NCI-H1048 (cell line): Measurements from ENCODE around the gene ALAS1.
"Not testable (repeated sequence)": the region's sequence is repeated elsewhere in the genome, so short reads cannot be mapped to it uniquely, and the experiment has no call there.

Experiments
- DNase-seq: peaks from one replicate; lab custom pipeline; 2025; lab: John Stamatoyannopoulos, UW

The ALAS1 gene

DNA sequence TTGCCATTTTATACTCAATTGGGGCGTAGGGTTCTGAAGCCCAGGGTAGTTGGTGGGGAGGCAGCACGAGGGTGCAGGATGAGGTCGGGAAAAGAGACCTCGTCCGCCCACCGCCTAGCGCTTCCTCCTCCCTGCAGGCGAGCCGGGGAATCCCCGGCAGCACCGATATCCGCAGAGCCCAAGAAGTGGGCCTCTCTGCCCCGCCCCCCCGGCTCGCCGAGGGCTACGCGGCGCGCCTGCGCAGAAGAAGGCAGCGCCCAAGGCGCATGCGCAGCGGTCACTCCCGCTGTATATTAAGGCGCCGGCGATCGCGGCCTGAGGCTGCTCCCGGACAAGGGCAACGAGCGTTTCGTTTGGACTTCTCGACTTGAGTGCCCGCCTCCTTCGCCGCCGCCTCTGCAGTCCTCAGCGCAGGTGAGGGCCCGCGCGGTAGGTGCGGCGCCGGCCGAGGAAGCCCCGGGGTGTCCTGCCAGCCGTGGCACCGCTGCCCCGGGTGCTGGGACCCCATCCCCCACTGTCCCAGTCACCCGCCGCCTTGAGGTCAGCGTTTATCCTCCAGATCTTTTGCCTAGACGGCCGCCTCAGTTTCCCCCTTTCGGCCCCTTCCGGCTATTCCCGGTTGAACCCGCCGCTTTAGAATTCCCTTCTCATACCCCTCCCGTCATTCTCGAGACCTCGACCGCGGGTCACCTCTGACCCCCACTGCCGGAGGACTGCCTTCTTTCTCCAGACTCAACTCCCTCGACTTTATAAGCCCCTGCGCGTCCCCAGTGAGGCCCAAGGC lies at the start of gene ALAS1:
ALAS1 (plus strand) TSS at position 319 of the 784 bp plus-strand sequence. CDS start 1,082 bp downstream, outside the sequence.
- peak; percentile 85 for DNase-seq

DNA sequence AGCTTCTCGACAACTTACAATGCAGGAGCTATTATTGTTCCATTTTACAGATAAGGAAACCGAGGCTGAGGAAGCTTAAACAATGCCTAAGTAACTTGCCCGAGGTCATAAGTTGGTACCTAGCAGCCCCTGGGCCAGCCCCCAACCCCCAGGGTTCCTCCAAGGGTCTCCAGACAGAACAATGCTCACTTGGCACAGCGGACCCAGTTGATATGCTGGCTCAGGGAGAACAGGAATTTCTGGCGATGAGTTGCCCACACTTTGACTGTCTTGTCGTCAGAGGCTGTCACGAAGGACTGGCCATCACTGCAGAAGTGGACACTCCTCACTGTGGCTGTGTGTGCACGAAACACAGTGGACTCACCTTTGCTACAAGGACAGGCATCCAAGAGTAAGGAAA lies 48.9 kb upstream of the ALAS1 start:
- no peak for DNase-seq

DNA sequence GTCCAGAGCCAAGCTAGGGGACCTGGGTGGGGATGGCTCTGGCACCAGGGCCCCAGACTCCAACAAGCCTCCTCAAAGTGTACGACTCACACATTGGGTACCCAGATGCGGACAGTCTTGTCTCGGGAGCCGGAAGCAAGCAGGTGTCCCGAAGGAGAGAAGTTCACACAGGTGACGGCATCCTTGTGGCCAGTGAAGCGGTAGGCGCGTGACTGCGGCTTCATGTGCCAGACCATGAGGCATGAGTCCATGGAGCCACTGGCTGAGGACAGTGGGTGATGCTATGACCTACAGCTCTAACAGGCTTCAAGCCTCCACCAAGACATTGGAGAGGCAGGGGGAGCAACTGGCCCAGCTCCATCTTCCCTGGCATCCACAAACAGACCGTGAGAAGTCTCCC lies 48.2 kb upstream of the ALAS1 start:
- DNase-seq: no peak

DNA sequence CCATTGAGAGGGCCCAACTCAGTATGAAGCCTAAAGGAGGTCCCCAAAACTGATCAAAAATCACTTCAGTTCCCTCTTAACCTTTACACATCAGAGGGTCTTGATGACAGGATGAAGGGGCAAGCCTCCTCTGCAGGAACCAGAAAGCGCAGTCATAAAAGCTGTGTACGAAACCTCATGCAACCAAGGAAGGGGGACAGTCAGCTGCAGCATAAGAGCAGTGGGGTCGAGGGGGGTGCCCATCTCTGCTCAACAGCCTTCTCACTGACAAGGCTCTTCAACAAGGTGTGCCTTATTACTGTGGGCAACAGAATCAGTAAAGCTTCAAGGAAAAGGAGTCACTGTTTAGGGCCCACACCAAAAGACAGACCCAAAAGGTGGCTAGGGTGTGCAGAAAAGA lies 47.6 kb upstream of the ALAS1 start:
- DNase-seq: no peak

DNA sequence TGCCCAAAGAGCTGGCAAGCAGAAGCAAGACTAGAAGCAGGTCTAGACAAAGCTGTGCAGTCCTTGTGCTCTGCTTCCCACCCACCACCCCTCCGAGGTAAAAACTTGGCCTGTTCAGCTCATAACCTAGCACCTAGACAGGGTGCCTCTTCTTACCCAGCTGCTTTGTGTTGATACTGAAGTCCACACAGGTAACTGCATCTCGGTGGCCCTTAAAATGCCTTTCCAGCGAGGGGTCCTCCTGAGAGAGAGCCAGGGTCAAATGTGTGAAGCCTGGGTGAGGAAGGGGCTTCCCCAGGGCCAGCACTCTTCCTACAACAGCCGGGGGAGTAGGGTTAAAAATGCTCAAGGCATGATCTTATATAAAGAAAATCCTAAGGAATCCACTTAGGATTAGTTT lies 47.1 kb upstream of the ALAS1 start:
- DNase-seq: no peak

DNA sequence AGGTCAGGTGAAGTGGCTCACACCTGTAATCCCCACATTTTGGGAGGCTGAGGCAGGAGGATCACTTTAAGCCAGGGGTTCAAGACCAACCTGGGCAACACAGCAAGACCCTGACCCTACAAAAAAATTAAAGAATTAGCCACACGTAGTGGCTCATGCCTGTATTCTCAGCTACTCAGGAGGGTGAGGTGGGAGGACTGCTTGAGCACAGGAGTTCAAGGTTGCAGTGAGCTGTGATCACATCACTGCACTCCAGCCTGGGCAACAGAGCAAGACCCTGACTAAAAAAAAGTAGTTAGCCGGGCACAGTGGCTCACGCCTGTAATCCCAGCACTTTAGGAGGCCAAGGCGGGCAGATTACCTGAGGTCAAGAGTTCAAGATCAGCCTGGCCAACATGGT lies 46.0 kb upstream of the ALAS1 start:
- not testable (repeated sequence) for DNase-seq

DNA sequence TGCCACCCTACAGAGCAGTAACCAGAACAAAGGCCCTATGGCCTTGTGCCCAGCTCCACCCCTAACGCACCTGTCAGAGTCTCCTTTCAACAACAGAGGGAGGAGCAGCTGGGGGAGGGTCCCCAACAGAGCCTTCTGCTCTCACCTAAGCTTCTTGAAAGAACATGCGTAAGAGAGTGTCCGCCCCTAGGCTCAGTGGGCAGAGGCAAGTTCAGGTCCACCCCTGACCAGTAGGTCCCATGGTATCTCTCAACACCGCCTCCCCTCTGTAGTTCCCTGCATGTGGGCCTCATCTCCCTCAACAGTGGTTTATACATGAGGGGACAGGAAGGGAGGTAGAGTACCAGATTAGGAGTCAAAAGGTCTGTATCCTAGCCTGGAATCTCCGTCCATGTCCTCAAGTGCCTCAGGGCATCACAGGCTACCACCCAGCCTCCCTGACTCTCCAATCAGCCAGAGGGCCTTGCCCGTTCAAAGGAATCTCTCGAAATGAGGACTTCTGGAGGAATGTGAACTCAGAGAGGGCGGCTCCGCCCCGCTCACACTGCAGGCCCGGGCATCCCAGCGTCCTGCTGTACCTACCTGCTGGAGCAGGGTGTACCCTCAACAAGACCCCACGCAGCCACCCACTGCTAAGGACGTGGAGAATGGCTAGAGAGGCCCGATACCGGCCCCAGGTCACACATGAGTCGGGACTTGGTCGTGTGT lies 44.4 kb upstream of the ALAS1 start:
- DNase-seq: no peak

DNA sequence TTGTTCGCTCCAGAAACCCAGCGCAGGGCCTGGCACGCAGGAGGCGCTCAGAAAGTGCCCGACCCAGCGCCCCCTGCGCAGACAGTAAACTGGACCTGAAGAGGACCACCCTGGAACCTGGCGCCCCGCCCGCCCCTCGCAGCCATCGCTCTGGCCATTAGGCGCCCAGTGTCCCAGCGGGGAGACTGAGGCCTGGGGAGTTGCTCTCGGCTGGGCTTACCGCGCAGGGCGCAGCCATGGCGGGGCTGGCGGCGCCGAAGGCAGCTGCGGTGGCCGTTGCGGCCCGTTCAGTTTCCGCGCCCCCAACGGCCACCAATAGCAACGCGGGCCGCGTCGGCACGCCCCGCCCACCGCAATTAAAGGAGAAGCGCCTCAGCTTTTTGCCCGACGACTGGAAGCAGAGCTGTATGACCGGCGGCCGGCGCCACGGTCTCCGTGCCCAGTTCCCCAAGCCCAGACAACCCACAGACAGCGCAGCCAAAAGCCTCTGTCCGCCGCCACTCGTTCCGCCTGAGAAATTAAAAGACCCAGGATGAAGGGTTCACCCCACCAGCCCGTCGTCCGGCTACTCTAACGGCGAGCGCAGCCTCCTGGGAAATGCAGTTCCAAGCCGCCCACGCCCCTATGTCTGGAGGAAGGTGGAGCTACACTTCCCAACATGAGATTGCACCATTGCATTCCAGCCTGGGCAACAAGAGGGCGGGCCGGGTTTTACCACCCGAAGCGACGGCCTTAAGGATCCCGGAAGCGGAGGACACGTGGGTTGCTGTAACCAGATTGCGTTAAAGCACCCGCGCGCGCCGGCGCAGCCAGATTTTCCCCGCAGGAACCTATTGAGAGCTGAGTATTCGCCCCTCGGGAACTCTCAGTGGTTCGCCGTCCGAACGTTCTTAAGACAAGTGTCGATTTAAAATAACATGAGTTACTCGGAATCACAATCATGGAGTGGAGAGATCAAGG lies 43.5 kb upstream of the ALAS1 start, which contains the start of gene POC1A:
POC1A (minus strand) TSS at position 289 of the 960 bp plus-strand sequence; CDS start at position 238, 51 bp downstream.
- peak; percentile 93 for DNase-seq

DNA sequence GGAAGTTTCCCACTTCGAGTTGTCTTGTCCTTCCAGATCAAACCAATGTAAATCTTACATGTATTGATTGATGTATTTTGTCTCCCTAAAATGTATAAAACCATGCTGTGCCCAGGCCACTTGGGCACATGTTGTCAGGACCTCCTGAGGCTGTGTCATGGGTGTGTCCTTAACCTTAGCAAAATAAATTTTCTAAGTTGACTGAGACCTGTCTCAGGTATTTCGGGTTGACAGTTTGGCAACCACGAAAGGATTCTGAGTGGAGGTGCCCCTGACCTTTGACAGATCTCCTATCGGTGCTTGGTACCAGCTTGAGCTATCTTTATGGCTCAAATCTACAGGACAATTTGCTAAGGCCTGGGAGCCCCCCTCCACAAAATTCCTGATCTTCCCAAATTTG lies 42.0 kb upstream of the ALAS1 start:
- DNase-seq: no peak

DNA sequence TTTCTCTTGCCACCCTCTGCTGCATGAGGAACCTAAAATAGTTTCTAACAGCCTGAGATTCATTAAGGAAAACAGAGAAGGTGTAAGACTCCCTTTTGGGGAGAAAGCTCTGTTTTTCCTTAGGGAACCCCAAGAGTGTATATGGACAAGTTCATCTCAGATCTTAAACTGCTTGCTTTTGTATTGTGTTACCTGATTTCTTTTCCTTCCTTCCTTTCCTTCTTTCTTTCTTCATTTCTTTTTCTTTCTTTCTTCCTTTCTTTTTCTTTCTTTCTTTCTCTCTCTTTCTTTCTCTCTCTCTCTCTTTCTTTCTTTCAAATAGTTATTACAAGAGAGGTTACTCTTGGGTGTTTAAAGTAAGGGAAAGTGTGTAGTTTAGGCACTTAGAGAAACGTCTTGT lies 38.5 kb upstream of the ALAS1 start:
- DNase-seq: no peak

DNA sequence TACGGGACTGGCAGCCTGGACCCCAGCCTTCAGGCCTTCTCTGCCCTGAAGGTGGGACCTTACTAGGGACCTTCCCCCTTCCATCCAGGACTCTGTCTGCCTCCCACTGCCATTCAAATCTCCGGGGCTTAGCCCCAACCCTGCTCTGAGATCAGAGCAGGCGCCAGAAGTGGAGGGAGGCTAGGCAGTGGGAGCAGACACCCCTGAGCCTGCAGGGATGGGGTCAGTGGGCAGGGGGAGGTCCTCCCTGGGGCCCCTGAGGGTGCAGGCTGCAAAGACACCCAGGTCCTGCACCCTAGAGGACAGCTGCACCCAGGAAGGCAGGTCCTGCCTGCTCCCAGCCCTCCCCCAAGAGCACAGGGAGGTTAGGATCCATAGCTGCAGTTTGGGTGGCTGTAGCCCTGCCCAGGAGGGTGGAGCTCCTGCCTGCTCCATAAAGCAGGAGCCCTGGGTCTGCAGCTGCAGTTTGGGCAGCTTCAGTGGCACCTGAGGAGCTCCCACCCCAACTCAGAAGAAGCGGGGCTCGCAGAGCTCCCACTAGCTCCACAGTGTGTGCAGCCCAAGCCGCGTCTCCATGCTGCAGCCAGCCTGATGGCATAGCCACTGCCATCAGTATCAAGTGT lies 35.6 kb upstream of the ALAS1 start:
- no peak for DNase-seq

DNA sequence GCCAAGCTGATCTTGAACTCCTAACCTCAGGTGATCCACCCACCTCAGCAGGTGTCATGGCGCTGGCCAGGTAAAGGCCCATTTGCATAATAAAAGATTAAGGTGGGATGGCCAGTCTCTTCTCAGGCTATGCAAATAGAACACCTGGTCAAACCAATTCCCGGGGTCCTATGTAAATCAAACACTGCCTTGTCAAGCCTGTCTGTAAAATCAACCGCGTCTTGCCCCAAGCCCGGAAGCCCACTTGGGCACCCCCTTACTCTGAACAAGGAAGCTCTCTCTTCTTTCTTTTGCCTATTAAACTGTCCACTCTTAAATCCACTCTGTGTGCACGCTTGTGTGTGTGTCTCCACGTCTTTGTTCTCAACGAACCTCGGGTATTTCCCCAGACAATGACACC lies 30.7 kb upstream of the ALAS1 start:
- no peak for DNase-seq

DNA sequence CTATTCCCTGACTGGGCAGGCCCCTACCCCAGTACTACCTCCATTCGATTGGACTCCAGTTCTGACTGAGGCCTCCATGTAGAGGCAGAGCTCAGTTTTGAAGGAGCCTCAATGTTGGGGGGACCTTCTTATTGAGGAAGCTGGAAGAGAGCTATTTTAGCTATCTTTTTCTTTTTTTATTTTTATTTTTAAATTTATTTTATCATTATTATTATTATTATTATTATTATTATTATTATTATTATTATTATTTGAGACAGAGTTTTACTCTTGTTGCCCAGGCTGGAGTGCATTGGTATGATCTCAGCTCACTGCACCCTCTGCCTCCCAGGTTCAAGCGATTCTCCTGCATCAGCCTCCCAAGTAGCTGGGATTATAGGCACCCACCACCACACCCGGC lies 27.7 kb upstream of the ALAS1 start:
- DNase-seq: not testable (repeated sequence)

DNA sequence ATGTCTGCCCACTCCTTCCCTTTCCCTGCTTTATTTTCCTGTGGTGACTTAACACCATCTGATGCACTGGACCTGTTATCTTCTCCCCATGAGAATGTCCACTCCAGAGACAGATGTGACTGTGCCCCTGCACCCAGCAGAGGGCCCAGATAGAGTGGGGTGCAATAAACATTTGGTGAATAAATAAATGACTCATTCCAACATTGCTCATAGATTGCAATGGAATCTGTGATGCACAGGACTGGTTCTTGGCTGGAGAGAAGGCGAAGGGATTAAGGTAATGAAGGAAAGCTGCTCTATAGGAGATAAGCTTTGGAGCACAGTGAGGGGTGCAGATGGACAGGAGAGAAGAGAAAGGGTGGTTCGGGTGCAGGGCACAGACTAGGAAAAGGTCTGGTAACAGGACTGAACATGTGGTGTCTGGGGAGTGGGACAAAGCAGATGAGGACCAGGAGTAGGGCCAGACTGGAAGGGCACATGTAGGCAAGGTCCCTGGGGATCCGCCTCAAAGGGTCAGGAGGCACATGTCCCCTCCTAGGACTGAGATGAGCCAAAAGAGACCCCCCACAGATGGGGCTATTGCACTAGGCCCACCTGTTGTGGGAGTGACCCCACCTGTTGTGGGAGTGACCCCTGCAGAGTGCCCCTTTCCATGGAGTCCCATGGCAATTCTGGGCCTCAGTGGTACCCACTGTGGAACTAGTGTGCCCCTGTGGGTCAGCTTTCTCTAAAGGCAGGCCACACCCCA lies 26.3 kb upstream of the ALAS1 start:
- DNase-seq: no peak

DNA sequence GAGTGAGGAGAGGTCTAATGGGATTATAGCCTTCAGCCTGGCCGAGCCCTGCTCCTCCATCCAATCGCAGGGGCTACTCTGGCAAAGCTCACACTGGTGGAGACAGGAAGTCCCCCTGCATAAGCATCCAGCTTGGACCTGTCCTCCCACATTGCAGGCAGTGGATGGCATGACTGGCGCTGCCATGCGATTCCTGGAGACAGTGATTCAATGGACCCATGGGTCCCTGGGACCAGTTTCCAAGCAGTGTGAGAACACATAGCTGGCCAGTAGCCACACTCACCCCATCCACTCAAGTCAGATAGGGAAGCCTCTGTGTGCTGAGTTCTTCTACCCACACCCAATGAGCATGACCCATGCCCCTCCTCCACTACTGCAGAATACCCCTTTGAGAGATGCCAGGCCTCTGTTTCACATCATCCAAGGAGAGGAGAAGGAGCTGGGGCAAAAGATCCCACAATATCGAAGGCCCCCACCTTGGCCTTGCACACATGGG lies 25.6 kb upstream of the ALAS1 start:
- DNase-seq: no peak

DNA sequence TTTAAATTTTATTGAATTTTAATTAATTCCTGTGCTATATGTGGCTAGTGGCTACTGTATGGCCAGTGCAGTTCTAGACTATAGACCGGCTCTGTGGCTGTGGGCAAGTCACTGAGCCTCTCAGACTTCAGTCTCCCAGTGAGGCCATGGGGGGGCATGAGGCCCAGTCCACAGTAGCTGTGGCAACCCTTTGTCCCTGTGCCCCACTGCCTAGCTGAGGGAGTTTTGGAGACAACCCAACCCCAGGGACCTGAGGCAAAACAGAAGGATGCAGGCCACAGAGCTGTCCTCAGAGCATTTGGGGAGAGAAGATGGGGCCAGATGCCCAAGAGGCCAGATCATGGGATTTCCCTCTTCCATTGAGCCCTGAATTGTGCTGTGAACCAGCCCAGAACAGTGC lies 24.9 kb upstream of the ALAS1 start:
- DNase-seq: no peak

DNA sequence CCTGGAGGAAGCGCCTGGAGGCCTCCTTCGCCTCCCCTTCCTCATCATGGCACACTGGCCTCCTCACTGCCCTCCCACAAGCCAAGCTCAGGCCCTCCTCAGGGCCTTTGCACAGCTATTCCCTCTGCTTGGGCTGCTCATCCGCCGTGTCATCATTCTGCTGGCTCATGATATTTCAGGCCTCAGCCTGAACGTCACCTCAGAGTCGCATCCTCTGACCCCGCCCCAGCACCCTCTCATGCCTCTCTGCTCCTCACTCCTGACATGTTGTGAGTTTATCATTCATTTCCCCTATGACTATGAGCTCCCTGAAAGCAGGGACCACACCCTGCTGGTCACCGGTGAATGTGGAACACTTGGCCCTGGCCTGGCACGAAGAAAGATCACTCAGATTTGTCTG lies 23.1 kb upstream of the ALAS1 start:
- DNase-seq: no peak

DNA sequence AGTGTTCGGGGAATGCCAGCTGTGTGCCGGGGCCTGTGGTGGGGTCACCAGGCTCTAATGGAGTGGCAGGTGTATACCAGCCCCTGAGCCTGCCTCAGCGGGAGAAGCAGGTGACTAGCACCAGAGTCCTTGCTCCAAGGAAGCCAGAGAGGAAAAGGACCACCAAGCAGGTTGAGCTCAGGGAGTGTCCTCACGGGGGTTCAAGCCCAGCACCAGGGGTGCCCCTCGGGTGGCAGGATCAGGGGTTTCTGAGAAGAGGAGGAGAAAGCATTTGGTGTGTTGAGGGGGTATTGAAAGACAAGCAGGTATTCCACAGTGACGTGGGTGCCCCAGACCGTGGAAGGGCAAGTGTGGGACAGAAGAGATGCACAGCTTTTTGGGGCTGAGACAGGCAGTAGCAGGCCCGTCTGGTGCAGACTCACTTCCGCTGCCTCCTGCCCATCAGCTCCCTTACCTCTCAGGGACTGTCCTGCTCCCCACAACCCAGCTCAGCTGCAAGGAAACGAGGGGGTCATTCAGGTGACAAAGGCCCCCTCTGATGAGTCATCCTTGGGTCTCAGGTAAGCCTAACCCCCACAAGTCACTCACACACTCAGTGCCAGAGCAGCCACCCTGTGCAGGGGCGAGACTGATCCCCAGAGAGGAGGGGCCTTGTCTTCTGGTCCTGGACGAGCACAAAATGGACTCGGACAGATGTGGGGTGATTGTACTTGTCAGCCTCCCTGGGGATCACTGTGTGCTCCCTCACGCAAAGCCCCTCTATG lies 22.4 kb upstream of the ALAS1 start:
- DNase-seq: no peak

DNA sequence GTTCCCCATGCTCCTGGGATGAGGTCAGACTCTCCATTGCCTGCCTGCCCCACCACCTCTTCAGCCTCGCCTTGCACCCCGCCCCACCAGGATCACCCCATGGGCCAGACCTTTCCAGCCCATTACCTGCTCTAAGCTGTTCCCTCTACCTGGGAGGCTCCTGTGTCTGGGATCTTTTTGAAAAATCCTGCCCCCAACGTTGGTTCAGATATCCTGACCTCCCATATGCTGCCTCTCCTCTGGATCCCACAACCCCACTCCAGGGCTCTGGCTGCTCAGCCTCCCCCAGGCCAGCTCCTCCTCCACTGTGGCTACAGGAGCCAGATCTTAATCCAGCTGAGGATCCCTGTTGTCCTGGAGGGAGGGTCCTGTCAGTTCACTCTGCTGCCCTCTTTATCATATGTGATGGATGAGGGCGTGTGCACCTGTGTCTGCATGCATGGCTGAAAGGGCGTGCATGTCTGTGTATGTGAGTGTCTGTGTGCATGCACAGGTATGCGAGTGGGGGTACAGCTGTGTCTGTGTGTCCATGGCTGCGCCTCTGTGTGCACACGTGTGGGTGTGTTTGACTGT lies 21.7 kb upstream of the ALAS1 start:
- DNase-seq: no peak
